GM18498 (cell line): ENCODE measurements around the gene POLN.
"Not testable (repeated sequence)": the region's sequence is repeated elsewhere in the genome, so short reads cannot be mapped to it uniquely, and the experiment has no call there.

Source experiments
- ATAC-seq: cut with Tn5 transposase; IDR thresholded peaks from one replicate; pipeline ENCODE4 v1.9.1; 2021; ENCODE audit warnings: mild to moderate bottlenecking, moderate library complexity; ENCODE audit not compliant: unreplicated experiment

The POLN gene

GRCh38 chr4:2172161-2172560 is 69.8 kb downstream of the POLN start:
- ATAC-seq = no peak

GRCh38 chr4:2168469-2169319 is 73.2 kb downstream of the POLN start:
- no peak for ATAC-seq

GRCh38 chr4:2166253-2166652 is 75.7 kb downstream of the POLN start:
- no peak for ATAC-seq

GRCh38 chr4:2165391-2165790 is 76.5 kb downstream of the POLN start:
- no peak for ATAC-seq

- ATAC-seq = no peak
Measured at GRCh38 chr4:2163311-2163821, 78.6 kb downstream of the POLN start.

- not testable (repeated sequence) for ATAC-seq
Measured at GRCh38 chr4:2161092-2161703, 80.7 kb downstream of the POLN start.

- ATAC-seq = no peak
Measured at GRCh38 chr4:2159931-2160330, 82.0 kb downstream of the POLN start.

GRCh38 chr4:2155246-2155645 is 86.7 kb downstream of the POLN start:
- ATAC-seq = no peak

- no peak for ATAC-seq
Measured at GRCh38 chr4:2154215-2154740, 87.6 kb downstream of the POLN start.

GRCh38 chr4:2151544-2151943 is 90.4 kb downstream of the POLN start:
- ATAC-seq = no peak

- ATAC-seq = no peak
Measured at GRCh38 chr4:2150076-2150475, 91.8 kb downstream of the POLN start.

- no peak for ATAC-seq
Measured at GRCh38 chr4:2142630-2143427, 99.1 kb downstream of the POLN start.

GRCh38 chr4:2141762-2142451 is 100.0 kb downstream of the POLN start:
- ATAC-seq = no peak

- ATAC-seq = no peak
Measured at GRCh38 chr4:2141022-2141761, 100.7 kb downstream of the POLN start.

GRCh38 chr4:2138846-2139500 is 102.9 kb downstream of the POLN start:
- ATAC-seq = no peak

- no peak for ATAC-seq
Measured at GRCh38 chr4:2136726-2137125, 105.2 kb downstream of the POLN start.

- no peak for ATAC-seq
Measured at GRCh38 chr4:2135083-2135482, 106.8 kb downstream of the POLN start.

GRCh38 chr4:2132438-2132837 is 109.5 kb downstream of the POLN start:
- ATAC-seq = no peak

- no peak for ATAC-seq
Measured at GRCh38 chr4:2127609-2128332, 114.2 kb downstream of the POLN start.
